OCI-LY7 (cell line): ENCODE results near the gene LAMA3. TPM values are rescaled to one million over a fixed set of nuclear protein-coding genes. Genes with fewer than 3 reads are reported as not detected.

Experiments used
- BruUV-seq: library from RNA; stranded (reverse); fragments of 400-500 nt; replicated peaks from 2 replicates; lab custom pipeline; 2021; lab: Mats Ljungman, UMichigan
- CTCF ChIA-PET: fragments of 300-600 bp; sonication (Branson Sonifier 250); formaldehyde crosslinking; loops from one replicate; lab custom pipeline; 2022; ENCODE audit warnings: antibody characterized with exemption; ENCODE audit not compliant: unreplicated experiment; lab: Charles Lee
- POLR2A ChIA-PET: fragments of 300-600 bp; sonication (Branson Sonifier 250); formaldehyde crosslinking; loops from one replicate; lab custom pipeline; 2022; ENCODE audit warnings: antibody characterized with exemption; lab: Charles Lee
- DNase-seq: peaks from one replicate; pipeline ENCODE4 v3.0.0-alpha.2; 2015; ENCODE audit warnings: low spot score
- H2AFZ ChIP-seq: fragments of 200-600 bp; sonication (generic), shearing (Covaris generic); 2 replicates; pipeline ENCODE4 v1.6.1; 2014; ENCODE audit warnings: mild to moderate bottlenecking, antibody characterized with exemption, low read length, moderate library complexity
- H3K27ac ChIP-seq: fragments of 200-600 bp; sonication (generic); 2 replicates; pipeline ENCODE4 v1.5.1; 2014; ENCODE audit warnings: mixed run types, low read depth, mild to moderate bottlenecking, moderate library complexity, low read length, inconsistent platforms; ENCODE audit not compliant: poor library complexity, severe bottlenecking
- H3K36me3 ChIP-seq: fragments of 200-600 bp; sonication (generic); 2 replicates; pipeline ENCODE4 v1.6.1; 2014; ENCODE audit warnings: mild to moderate bottlenecking, antibody characterized with exemption, low read length, moderate library complexity, mixed read lengths; ENCODE audit not compliant: insufficient read depth
- H3K4me1 ChIP-seq: fragments of 200-600 bp; sonication (generic); 2 replicates; pipeline ENCODE4 v1.5.1; 2014; ENCODE audit warnings: mild to moderate bottlenecking, low read length; ENCODE audit not compliant: insufficient read depth, poor library complexity, severe bottlenecking
- H3K4me2 ChIP-seq: fragments of 200-600 bp; sonication (generic); 2 replicates; pipeline ENCODE4 v1.6.1; 2014; ENCODE audit warnings: mild to moderate bottlenecking, low read length
- H3K4me3 ChIP-seq: fragments of 200-600 bp; sonication (generic); 2 replicates; pipeline ENCODE4 v1.5.1; 2014; ENCODE audit warnings: mild to moderate bottlenecking, low read depth, low read length; ENCODE audit not compliant: poor library complexity, severe bottlenecking
- H3K79me2 ChIP-seq: fragments of 200-600 bp; sonication (generic); 2 replicates; pipeline ENCODE4 v1.6.1; 2016; ENCODE audit warnings: low read depth, mild to moderate bottlenecking, low read length, moderate library complexity, mixed read lengths; ENCODE audit not compliant: insufficient read depth
- H3K9me2 ChIP-seq: fragments of 200-600 bp; sonication (generic); 2 replicates; pipeline ENCODE4 v1.6.1; 2016; ENCODE audit warnings: mild to moderate bottlenecking, low read length, mixed read lengths; ENCODE audit not compliant: insufficient read depth
- H3K9me3 ChIP-seq: fragments of 200-600 bp; sonication (generic); 2 replicates; pipeline ENCODE4 v1.6.1; 2014; ENCODE audit warnings: mild to moderate bottlenecking, mixed run types, low read length, mixed read lengths
- H4K20me1 ChIP-seq: fragments of 200-600 bp; sonication (generic); 2 replicates; pipeline ENCODE4 v1.6.1; 2014; ENCODE audit warnings: mild to moderate bottlenecking, antibody characterized with exemption, low read length, moderate library complexity, mixed read lengths; ENCODE audit not compliant: insufficient read depth
- EZH2phosphoT487 ChIP-seq: fragments of 200-600 bp; sonication (generic); IDR thresholded peaks from 2 replicates; pipeline ENCODE4 v1.6.1; 2018; ENCODE audit warnings: low read depth, borderline replicate concordance, mild to moderate bottlenecking, mixed run types, antibody characterized with exemption, low read length, moderate library complexity, mixed read lengths
- intact Hi-C: fragments of 100-400 bp; cut with micrococcal nuclease; formaldehyde crosslinking; loops from one replicate; pipeline ENCODE4 v1.10.0; 2022; ENCODE audit not compliant: unreplicated experiment
- total RNA-seq, 2 experiments: library from RNA; depleted of rRNA in 1 of 2; stranded (reverse); fragments of >200 nt in 1 of 2; shearing (Covaris generic) in 1 of 2; gene quantifications; 2 replicates each; pipeline ENCODE4 v1.2.3, GENCODE V29; 2014 to 2022
- TF ChIP-seq, protein P1 (sequence below): fragments of 200-600 bp; sonication (generic); conservative IDR thresholded peaks from 2 replicates; pipeline ENCODE4 v1.5.1; 2014; ENCODE audit warnings: mild to moderate bottlenecking, antibody characterized with exemption, low read length, moderate library complexity, mixed read lengths

LAMA3 gene
- total RNA-seq, 2 experiments from 2014 or later, result 0.16 to 1.6 TPM

DNA sequence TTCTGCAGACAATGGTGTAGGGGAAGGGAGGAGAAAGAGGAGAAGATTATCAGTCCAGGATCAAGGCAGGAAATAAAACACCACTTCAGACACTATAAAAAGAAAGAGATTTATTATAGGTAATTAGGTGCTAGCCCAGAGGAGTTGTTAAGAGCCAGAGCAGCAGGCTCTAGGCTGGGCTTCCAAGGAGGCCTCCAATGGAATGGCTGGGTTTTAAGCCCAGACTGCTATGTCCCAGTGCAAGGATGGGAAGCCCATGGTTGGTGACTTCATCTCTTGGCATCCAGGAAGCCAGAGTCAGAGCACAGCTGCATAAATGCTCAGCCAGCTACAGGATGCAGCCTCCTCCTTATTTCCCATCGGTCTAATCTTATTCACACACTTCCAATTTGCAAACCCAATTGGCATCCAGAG is 95.6 kb downstream of the LAMA3 start:
- no peak for TF ChIP-seq EZH2phosphoT487
- CTCF ChIA-PET, result no interaction called here
- intact Hi-C loops, result no loop called here
- Histone ChIP-seq H4K20me1 (no peaks in the 10 kb centered on the region), H3K4me1 (no peaks in the 10 kb centered on the region), H3K27ac (no peak overlapping the region), H3K9me3 (peaks cover 5% of the 10 kb centered on the region; the same call in 1 of the 2 replicates), H2AFZ (no peak overlapping the region), H3K9me2 (no peaks in the 10 kb centered on the region), H3K36me3 (no peaks in the 10 kb centered on the region), H3K4me3 (no peak overlapping the region), H3K4me2 (no peak overlapping the region), H3K79me2 (no peaks in the 10 kb centered on the region)
- no peak for DNase-seq
- BruUV-seq, result no TSS peak
- POLR2A ChIA-PET, result interaction anchor here (1.4 kb wide), 1 partner anchor 147 kb away, joined by 3 read pairs; no protein-coding TSS in a partner anchor

DNA sequence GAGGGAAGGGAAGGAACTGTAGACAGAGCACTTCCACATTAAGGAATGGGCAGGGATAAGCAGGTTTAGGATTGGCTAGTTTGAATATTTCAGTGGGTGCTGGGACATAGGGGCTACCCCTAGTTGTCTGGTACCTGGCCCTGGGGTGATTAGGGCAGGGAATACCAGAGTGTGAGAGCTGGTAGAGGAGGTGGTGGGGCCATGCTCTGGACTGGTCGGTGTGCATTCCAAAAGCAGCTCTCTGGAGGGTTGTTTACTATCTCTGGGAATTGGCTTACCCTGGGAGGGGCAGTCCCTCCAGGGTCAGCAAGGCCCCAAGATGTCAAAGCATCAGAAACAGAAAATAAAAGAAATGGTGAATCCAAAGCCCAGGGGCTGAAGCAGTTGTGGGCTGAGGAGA is 103.8 kb downstream of the LAMA3 start:
- no peak overlapping the region for H3K4me3 ChIP-seq
- no peak overlapping the region for H3K27ac ChIP-seq
- no peaks in the 10 kb centered on the region for H4K20me1 ChIP-seq
- H3K79me2 ChIP-seq, result no peaks in the 10 kb centered on the region
- BruUV-seq, result no TSS peak
- ChIA-PET CTCF (no interaction called here), POLR2A (no interaction called here)
- intact Hi-C loops, result no loop called here
- TF ChIP-seq EZH2phosphoT487, result no peak
- H3K9me3 ChIP-seq, result no peaks in the 10 kb centered on the region
- no peak overlapping the region for H3K4me2 ChIP-seq
- H3K9me2 ChIP-seq, result no peaks in the 10 kb centered on the region
- no peaks in the 10 kb centered on the region for H3K4me1 ChIP-seq
- H3K36me3 ChIP-seq, result no peaks in the 10 kb centered on the region
- no peak overlapping the region for H2AFZ ChIP-seq
- no peak for DNase-seq

DNA sequence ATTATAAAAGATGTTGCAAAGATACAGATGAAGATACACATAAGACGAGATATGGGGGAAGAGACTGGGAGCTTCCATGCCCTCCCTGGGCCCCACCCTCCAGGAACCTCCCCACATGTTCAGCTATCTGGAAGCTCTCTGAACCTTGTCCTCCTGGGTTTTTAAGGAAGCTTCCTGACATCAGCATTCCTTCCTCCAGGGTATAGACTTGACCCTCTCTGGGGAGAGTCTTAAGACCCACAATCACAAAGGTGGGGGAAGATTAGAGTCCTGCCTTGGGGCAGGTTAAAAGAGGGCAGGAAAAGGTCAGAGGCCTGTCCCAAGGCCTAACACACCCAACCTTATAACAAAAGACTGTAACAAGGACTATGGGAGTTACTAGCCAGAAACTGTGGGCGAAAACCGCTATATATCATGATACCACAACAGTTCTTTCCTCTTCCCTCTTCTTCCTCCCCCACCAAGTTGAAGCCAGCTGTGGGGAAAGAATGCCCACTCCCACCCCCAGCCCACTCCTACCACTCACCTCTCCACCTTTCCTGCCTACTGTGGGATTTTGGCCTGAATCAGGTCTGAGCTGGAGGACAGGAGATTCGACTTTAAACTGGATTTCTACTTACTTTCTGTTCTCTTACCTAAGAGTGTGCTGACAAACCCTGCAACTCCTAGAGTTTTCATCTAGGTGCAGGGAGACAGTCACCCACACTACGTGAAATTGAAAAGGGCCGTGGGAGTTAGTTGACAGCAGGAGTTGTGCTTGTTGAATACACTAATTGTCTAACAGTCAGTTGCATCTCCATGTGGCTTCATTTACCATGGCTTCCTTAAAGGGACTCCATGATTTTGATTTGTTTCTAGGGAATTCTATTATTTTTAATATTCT is 105.0 kb downstream of the LAMA3 start:
- Histone ChIP-seq H3K9me3 (no peaks in the 10 kb centered on the region), H4K20me1 (no peaks in the 10 kb centered on the region), H3K9me2 (no peaks in the 10 kb centered on the region), H2AFZ (no peak overlapping the region), H3K79me2 (no peaks in the 10 kb centered on the region), H3K4me1 (no peaks in the 10 kb centered on the region), H3K4me2 (no peak overlapping the region), H3K4me3 (no peak overlapping the region), H3K27ac (no peak overlapping the region), H3K36me3 (no peaks in the 10 kb centered on the region)
- no peak for TF ChIP-seq EZH2phosphoT487
- TF ChIP-seq, protein P1, sequence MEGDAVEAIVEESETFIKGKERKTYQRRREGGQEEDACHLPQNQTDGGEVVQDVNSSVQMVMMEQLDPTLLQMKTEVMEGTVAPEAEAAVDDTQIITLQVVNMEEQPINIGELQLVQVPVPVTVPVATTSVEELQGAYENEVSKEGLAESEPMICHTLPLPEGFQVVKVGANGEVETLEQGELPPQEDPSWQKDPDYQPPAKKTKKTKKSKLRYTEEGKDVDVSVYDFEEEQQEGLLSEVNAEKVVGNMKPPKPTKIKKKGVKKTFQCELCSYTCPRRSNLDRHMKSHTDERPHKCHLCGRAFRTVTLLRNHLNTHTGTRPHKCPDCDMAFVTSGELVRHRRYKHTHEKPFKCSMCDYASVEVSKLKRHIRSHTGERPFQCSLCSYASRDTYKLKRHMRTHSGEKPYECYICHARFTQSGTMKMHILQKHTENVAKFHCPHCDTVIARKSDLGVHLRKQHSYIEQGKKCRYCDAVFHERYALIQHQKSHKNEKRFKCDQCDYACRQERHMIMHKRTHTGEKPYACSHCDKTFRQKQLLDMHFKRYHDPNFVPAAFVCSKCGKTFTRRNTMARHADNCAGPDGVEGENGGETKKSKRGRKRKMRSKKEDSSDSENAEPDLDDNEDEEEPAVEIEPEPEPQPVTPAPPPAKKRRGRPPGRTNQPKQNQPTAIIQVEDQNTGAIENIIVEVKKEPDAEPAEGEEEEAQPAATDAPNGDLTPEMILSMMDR, result no peak
- intact Hi-C loops, result no loop called here
- BruUV-seq, result no TSS peak
- POLR2A ChIA-PET, result interaction anchor here (1.8 kb wide), 1 partner anchor 8 kb away, joined by 4 read pairs; no protein-coding TSS in a partner anchor
- CTCF ChIA-PET, result no interaction called here
- no peak for DNase-seq
